Stimulated activated CD8-positive, alpha-beta memory T cell treated with anti-CD3 and anti-CD28 coated beads, Interleukin-12 subunit alpha, Interleukin-12 subunit beta, amount 100 ng/mL, for 1 hour (primary cell): ENCODE results near the gene PLSCR2.
"Not testable (repeated sequence)": the region's sequence is repeated elsewhere in the genome, so short reads cannot be mapped to it uniquely, and the experiment has no call there.

Experiments
- DNase-seq: peaks from one replicate; pipeline ENCODE4 v3.0.0-alpha.2; 2020; ENCODE audit warnings: low read depth

Gene PLSCR2

DNA sequence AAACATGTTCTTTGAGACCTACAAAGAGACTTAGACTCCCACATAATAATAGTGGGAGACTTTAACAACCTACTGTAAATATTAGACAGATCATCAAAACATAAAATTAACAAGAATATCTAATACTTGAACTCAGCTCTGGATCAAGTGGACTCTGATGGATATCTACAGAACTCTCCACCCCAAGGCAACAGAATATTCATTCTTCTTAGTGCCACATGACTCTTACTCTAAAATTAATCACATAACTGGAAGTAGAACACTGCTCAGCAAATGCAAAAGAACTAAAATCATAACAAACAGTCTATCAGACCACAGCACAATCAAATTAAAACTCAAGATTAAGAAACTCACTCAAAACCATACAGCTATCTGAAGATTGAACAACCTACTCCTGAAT lies 15.9 kb upstream of the PLSCR2 start:
- DNase-seq = no peak

DNA sequence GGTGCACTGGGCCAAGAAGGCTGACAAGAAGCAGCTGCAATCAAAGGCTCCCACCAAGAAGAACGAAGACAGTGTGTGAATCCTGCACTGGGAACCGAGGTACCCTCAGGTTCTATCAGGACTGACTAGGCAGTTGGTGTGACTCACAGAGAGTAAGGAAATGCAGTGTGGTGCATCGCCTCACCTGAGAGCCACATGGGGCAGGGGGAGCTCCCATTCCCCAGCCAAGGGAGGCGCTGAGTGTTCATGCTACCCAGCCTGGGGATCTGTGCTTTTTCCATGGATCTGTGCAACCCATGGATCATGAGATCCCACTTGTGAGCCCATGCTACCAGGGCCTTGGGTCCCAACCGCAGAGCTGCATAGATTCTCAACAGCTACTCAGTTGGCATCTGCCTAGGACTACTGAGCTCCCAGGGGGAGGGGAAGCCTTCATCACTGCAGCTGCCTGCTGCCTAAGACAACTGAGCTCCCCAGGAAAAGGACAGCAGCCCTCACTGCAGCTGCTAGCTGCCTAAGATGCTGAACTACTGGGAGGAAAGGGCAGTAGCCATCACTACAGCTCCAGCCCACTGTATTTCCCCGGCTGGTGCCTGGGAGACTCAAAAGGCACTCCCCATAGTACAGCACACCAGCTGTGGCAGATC lies 6.9 kb upstream of the PLSCR2 start:
- no peak for DNase-seq

DNA sequence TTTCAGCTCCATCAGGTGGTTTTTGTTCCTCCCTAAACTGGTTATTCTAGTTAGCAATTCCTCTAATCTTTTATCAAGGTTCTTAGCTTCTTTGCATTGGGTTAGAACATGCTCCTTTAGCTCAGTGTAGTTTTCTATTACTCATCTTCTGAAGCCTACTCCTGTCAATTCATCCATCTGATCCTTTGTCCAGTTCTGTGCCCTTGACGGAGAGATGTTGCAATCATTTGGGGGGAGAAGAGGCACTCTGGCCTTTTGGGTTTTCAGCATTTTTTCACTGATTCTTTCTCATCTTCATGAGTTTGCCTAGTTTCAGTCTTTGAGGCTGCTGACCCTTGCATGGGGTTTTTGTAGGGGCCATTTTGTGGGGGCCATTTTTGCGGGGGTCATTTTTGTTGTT lies 5.6 kb upstream of the PLSCR2 start:
- DNase-seq = not testable (repeated sequence)

DNA sequence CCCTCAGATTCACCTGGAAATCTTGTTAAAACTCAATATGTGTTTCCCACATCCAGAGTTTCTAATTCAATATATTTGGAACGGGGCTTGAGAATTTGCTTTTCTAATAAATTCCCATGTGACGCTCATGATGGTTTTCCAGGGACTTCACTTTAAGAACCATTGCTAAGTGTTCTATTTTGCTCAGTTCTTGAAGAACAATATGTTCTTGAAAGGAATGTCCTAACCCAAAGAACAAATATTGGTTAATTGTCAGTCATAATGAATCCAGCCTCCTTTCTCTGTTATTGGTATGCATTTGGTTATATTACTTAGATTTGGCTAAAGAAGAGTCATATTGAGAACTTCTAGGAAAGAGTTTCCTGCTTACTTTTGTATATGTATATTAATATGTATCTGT lies 4.4 kb upstream of the PLSCR2 start:
- no peak for DNase-seq

DNA sequence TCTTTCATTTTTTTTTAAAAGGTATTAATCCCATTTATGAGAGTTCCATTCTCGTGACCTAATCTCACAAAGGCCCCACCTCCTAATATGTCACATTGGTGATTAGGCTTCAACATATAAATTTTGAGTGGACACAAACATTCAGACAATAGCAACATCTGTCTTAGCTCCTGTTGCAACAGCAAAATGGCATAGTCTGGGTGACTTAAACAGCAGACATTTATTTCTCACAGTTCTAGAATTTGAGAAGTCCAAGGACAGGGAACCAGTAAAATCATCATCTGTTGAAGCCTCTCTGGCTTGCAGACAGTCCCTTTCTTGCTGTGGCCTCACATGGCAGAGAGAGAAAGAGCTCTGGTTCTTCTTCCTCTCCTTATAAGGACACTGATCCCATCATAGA lies 3.2 kb upstream of the PLSCR2 start:
- DNase-seq = no peak

DNA sequence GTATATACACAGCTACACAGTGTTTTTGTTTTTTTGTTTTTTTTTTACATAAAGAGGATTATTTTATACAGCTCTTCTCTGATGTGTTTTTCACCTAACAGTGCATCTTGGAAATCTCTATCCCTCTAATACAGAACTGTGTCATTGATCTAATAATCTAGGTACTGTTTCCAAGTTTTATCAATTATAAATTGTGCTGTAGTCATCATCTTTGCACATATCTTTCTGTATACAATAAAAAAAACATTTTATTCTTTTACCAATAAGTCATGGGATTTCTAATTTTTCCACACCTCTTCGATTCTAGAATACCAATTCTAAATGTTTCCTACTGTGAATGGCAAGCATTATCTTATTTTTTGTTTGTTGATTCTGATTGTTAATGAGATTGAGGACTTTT lies 1.7 kb upstream of the PLSCR2 start:
- no peak for DNase-seq

DNA sequence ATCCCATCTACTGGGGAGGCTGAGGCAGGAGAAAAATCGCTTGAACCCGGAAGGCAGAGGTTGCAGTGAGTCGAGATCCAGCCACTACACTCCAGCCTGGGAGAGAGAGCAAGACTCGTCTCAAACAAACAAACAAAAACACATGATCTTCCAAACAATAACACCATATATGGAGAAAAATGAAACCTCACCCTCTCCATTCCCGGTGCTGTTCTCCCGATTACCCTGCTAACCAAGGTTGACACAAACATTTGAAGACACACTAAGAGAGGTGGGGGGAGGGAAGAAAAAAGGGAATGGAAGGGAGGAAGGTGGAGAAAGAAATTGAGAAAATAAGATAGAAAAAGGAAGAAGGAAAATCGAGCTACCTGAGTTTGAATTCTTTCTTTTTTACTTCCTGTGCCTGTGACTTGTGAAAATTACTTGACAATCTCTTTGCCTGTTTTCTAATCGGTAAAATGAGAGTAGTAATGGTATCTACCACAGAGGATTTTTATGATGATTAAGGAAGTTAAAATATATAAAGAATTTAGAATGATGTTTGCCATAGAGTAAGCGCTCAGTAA lies 1.1 kb upstream of the PLSCR2 start:
- no peak for DNase-seq

DNA sequence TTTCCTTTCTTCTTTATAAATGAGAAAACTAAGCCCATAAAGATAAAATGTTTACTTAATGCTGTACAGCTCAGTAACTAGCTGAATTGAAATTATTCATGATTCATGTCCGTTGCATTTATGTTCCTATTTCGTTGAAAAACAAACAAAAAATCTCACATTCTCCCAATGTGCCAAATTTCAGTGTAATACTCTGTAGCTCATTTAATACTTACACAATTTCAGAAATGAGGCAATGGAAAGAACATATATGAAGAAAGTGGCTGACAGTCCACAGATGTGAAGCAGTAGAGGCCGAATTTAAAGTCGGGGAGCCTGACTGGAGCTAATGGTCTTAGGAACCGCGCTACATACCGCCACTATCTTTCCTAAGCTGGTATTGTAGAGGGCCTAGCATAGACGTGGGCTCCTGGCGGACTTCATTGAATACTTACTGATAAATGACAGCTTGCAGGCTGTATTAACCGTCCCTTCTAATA lies 651 bp downstream of the PLSCR2 start:
- DNase-seq = no peak

DNA sequence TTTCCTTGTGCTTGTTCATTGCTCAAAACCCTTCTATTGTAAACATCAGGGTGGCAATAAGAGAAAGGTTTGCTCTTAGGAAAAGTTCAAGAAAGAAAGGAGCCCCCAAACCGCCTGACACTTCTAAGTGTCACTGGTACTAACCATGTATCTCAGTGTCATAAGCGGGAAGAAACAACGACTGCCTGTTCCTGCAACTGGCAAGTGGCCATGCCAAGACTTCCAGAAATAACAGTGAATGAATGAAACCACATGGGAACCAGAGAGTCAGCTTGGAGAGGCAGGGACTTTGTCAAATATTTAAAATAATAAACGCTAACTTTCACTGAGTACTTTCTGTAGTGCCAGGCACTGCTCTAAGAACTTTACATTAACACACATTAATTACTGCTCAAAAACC lies 1.1 kb downstream of the PLSCR2 start:
- DNase-seq = no peak

DNA sequence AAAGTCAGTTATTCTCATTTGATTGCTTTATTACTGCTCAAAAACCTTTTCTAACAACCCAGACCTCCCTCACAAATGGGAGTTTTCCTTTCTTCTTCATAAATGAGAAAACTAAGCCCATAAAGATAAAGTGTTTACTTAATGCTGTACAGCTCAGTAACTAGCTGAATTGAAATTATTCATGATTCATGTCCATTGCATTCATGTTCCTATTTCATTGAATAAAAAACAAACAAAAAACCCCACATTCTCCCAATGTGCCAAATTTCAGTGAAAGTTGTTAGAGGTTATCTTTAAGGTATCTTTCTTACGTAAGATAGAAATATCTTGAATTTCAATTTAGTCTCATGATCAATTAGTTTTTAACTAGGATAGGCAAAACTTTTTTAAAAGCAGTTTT lies 2.8 kb downstream of the PLSCR2 start:
- no peak for DNase-seq

DNA sequence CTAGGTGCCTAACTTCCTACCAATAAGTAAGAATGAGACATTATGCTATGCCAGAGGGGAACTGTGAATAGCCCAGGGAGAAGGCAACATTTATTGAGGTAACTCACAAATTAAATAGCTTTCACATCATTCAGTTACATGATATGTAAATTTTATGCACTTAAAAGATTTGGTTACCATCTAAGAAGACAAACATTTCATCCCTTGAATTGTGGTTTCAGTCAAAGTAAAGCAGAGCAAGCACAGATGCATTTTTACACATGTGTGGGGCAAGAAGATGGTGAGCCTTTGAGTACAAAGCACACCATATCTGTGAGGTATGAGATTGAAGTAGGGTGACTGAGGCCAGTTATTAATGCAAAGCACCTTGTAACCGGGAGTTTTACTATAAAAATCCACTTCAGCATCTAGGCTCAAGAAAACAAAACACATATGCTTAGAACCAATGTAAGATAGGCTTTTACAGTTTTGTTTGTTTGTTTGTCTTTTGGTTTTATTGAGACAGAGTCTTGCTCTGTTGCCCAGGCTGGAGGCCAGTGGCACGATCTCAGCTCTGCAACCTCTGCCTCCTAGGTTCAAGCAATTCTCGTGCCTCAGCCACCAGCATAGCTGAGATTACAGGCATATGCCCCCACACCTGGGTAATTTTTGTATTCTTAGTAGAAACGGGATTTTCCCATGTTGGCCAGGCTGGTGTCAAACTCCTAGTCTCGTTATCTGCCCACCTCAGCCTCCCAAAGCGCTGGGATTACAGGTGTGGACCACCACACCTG lies 3.5 kb downstream of the PLSCR2 start:
- DNase-seq = no peak

DNA sequence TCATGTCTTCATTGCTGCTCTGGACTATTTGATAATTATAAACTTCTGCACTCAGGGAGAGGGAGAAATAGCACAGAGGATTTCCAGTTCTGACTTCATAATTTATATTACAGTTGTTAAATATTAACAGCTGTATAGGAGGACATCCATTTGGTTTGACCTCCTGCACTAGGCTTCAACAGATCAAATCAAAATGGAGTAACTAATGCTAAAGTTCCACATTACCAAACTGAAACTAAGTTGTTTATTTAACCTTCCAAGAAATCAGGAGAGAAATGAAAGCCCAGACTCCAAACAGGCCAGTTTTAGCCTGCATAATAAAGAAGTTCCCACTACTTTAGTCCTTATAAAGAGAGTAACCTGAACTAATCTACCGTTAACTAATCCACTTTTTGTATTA lies 4.6 kb downstream of the PLSCR2 start:
- DNase-seq = no peak

DNA sequence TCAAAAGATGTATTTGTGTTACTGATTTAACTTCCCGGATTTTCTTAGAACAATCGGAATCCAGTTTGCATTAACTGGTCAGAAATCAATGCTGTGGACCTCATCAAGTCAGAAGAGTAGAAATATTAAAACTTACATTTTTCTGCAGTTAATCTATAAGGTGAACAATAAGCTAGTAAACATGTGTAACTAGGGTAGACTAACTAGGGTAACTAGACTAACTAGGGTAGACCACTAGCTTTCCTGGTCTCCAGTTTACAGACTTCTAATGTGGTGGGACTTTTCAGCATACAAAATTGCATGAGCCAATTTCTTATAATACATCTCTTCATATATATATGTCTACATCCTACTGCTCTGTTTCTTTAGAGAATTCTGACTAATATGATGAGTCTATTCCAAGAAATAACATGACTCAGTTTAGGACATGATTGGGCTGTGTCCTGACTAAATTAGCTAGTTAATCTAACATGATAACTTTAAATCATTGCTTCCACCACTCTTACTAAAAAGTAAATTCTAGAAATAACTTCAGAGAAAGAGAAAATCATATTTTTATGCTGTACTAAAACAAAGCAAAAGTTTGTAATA lies 5.3 kb downstream of the PLSCR2 start:
- no peak for DNase-seq

DNA sequence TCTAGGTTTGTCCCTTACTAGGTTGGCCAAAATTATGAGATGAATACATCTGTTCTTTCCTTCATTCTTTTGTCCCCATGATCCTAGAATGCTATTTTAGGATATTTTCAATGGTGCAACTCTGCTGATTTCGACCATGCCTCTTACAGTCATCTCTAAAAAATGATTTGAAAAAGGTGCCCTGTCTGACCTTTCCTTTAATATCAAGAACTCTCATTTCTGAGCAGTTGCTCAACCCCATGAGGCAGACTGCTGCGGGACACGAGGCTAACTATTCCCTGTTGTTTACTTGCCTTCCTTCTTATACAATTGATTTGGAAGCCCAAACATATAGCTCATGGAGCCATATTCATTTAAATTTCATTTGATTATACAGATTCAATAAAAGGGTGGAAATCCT lies 14.6 kb downstream of the PLSCR2 start:
- DNase-seq = no peak

DNA sequence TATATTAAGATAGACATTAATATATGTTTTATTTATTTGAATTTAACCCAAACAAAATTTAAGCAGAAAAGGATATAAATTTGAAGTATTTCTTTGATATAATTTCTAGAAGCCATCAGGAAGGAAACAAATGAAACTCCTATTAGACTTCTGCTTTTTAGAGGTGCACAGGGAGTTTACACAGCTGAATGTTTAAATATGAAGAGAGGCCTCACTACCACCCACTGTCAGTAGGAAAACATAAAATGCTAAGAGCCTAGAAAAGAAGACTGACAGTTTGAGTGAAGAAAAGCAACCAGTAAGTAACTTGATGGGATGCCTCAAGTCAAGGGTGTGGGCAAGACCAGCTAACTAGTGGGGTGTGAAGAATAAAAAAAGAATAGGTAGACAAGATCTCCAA lies 19.7 kb downstream of the PLSCR2 start:
- no peak for DNase-seq

DNA sequence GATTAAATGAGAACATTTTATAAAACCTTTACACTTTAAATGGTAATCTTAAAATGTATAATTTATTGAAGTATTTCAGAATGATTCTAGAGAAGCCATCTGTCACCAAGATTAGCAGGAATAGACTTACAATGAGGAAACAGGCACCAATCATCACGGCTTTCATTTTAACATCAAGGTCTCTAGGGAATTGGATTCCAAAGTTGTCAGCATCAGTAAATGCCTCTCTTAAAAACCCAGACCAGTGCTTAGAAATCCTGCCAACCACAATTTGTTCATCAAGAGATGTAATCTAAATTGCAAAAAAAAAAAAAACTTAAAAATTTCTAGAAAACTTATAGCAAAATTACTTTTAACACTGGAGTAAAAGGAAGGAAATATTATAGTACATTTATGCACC lies 20.3 kb downstream of the PLSCR2 start:
- no peak for DNase-seq

DNA sequence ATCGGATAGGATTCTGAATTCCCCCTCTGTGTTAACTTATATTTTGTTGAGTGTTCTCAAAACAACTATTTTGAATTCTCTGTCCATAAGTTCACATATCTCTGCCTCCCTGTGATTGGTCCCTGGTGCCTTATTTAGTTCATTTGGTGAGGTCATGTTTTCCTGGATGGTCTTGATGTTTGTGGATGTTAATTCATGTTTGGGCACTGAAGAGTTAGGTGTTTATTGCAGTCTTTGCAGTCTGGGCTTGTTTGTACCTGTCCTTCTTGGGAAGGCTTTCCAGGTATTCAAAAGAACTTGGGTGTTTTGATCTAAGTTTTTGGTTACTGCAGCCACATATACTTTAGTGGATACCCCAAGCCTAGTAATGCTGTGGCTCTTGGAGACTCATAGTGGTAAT lies 23.3 kb downstream of the PLSCR2 start:
- no peak for DNase-seq

DNA sequence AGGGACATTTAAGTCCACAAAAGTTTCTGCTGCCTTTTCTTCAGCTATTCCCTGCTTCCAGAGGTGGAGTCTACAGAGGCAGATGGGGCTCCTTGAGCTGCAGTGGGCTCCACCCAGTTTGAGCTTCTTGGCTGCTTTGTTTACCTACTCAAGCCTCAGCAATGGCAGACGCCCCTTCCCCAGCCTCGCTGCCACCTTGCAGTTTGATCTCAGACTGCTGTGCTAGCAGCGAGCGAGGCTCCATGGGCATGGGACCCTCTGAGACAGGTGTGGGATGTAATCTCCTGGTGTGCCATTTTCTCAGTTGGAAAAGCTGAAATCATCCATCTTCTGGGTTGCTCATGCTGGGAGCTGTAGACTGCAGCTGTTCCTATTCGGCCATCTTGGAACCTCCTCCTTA lies 29.1 kb downstream of the PLSCR2 start:
- not testable (repeated sequence) for DNase-seq

DNA sequence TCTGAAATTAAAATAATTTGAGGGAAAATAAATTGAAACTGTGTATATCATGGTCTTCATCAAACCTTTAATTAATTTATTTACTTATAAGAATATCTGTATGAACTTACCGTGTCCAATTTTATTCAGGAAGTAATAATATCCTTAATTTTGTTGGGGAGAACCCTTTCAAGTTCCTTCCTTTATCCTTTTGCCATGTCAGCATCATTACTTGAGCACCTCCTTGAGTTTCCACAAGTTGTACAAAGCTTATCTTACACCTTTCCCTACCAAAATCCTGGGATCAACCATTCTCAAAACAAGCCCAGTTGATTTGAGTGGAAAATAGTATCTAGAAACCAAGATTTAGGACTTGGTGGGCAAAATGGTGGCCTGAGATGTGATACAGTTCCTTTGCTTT lies 37.3 kb downstream of the PLSCR2 start:
- no peak for DNase-seq

DNA sequence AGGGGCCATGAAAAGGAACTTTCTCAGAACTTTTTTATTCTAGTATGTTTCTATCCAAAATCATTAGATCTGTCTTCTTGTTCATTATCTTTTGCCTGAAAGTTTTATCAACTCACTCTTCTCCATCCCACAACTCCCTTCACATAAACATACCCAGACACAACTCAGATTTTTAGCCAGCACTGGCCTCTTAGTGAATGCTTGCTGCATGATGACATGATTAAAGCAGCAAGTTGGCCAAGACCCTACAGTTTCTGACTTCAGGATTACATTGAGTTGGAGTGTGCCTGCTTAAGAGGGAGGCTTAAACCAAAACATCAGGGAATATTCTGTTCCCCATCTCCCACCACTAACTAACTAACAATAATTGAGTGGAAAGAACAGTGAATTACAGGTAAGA lies 38.1 kb downstream of the PLSCR2 start:
- no peak for DNase-seq

DNA sequence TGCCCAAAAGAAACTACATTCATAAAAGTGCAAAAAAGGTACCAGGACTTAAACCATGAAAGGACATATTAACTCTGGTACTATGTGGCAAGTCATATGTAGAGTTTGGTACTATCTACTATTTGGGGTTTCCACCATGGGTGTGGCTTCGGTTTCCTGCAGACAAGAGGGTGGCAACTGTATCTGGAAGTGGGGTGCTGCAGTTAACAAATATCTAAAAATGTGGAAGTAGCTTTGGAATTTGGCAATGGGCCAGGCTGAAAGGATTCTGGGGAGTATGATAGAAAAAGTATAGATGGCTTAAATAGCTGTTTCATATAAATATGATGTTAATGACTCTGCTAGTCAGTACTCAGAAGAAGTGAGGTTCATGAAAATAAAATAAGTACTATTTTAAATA lies 44.0 kb downstream of the PLSCR2 start:
- DNase-seq = no peak

DNA sequence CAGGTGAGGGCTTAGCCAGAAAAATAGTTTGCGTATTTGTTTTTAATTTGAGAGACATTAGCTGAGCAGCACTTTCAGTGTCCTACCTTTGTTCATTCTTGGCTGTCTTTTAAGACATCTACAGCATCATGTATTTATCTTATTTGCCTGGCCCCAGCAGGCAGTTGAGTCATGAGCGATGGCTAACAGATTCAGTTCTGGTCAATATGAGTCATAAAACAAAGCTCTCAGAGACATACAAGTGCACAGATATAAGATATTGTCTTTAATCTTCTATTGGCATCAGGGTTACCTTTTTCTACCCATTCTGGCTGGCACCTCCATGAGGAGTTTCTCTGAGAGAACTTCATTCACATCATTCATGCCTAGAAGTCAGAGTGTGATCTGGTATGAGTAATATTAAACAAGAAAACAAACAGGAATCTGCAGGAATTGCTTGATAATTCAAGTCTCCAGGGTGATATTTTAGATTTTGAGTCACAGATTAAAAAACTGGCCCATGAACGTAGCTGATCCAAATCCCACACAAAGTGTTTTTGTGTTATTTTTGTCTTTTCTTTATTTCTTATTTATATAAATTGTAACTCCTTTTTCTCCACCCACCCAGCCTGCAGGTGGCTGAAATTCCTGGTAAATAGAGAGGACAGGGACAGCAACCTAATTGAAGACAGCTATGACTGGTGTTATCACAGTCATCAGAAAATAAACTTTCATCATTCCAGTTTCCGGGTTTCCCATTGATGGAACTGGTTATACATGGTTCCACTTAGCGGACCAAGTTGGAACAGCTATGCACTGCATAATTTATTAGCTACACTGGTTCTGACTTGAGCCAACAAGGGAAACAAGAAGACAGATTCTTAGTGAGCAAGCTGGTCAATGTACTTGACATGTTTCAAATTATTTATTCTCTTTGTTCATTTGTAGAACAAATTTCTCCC lies 47.3 kb downstream of the PLSCR2 start:
- DNase-seq = no peak
